HepG2 (cell line): ENCODE data around the gene KTN1.

Experiments
- ASH2L ChIP-seq: fragments of 300-600, 200-600 bp; sonication (generic); IDR thresholded peaks from 2 replicates; pipeline ENCODE4 v1.7.0; 2017; ENCODE audit warnings: low read depth, mild to moderate bottlenecking, moderate library complexity, mixed read lengths, low read length; ENCODE audit not compliant: insufficient read length
- CBX2 ChIP-seq, 2 experiments: fragments of 200-600 bp in 1 of 2; sonication (generic); formaldehyde crosslinking in 1 of 2; IDR thresholded peaks; 2 replicates each; pipeline versions ENCODE4 v1.7.0 to v1.8.1; 2018 to 2022; ENCODE audit warnings: low read depth in 2 of 2, low read length in 1 of 2, mild to moderate bottlenecking in 1 of 2, missing genetic modification reagents in 1 of 2
- CTCF ChIP-seq: sonication (generic); formaldehyde crosslinking; IDR thresholded peaks from 2 replicates; pipeline ENCODE4 v1.5.0; 2020; ENCODE audit warnings: mild to moderate bottlenecking, missing genetic modification reagents, moderate library complexity
- MXI1 ChIP-seq: IDR thresholded peaks from 3 replicates; pipeline ENCODE4 v1.6.1; 2012; ENCODE audit warnings: low read depth, low read length, inconsistent platforms, borderline replicate concordance
- POLR2A ChIP-seq, 2 experiments: IDR thresholded peaks; 2 replicates each; pipeline ENCODE4 v1.6.1; 2011; ENCODE audit warnings: low read depth in 2 of 2, low read length in 2 of 2, mild to moderate bottlenecking in 1 of 2, moderate library complexity in 1 of 2; ENCODE audit not compliant: insufficient read depth in 1 of 2
- SP2 ChIP-seq: sonication (generic); formaldehyde crosslinking; IDR thresholded peaks from 2 replicates; pipeline ENCODE4 v1.5.1; 2020; ENCODE audit warnings: mild to moderate bottlenecking, missing genetic modification reagents

DNA sequence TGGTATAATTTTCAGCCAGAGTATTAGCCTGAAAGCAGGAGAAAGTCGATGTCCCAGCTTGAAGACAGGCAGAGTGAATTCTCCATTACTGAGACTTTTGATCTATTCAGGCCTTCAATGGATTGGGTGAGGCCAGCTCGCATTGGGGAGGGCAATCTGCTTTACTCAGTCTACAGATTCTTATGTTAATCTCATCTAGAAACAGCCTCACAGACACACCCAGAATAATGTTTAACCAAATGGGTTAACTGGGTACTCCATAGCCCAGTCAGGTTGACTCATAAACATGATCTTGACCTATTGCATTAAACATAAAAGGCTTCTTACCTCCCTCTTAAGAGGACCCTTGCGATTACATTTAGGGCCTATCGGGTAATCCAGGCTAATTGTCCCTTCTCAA, 118.0 kb downstream of the KTN1 start:
- TF ChIP-seq CTCF (CRISPR knock-in tag): no peak
- TF ChIP-seq CBX2 (IDR thresholded peaks at IDR 0.05; ENCODE audit: low read depth, low read length): no peak
- no peak for TF ChIP-seq CBX2 (CRISPR knock-in tag; IDR thresholded peaks at IDR 0.05; ENCODE audit: low read depth)
- TF ChIP-seq ASH2L: no peak
- TF ChIP-seq SP2: no peak
- no peak for TF ChIP-seq POLR2A (IDR thresholded peaks at IDR 0.05; ENCODE audit: insufficient read depth in 1 of 2, low read depth in 2 of 2, low read length in 2 of 2)
- no peak for TF ChIP-seq MXI1
